Activated naive CD8-positive, alpha-beta T cell (primary cell): Measurements from ENCODE around the gene ANKRD23.
A peak's percentile ranks its signal among the peaks of the same experiment; 100 is the strongest.

Source experiments
- H3K27ac Mint-ChIP-seq: one replicate; pipeline ENCODE4 v1.8.0; 2021; ENCODE audit warnings: mixed read lengths
- H3K27me3 Mint-ChIP-seq: one replicate; pipeline ENCODE4 v1.8.0; 2021; ENCODE audit warnings: mixed read lengths
- H3K36me3 Mint-ChIP-seq: one replicate; pipeline ENCODE4 v1.8.0; 2021; ENCODE audit warnings: mixed read lengths
- H3K4me1 Mint-ChIP-seq: one replicate; pipeline ENCODE4 v1.8.0; 2021; ENCODE audit warnings: low read depth, mixed read lengths
- H3K4me3 Mint-ChIP-seq: one replicate; pipeline ENCODE4 v1.8.0; 2021; ENCODE audit warnings: mild to moderate bottlenecking, mixed read lengths
- H3K9me3 Mint-ChIP-seq: one replicate; pipeline ENCODE4 v1.8.0; 2021; ENCODE audit warnings: low read depth, mixed read lengths

ANKRD23 gene

DNA sequence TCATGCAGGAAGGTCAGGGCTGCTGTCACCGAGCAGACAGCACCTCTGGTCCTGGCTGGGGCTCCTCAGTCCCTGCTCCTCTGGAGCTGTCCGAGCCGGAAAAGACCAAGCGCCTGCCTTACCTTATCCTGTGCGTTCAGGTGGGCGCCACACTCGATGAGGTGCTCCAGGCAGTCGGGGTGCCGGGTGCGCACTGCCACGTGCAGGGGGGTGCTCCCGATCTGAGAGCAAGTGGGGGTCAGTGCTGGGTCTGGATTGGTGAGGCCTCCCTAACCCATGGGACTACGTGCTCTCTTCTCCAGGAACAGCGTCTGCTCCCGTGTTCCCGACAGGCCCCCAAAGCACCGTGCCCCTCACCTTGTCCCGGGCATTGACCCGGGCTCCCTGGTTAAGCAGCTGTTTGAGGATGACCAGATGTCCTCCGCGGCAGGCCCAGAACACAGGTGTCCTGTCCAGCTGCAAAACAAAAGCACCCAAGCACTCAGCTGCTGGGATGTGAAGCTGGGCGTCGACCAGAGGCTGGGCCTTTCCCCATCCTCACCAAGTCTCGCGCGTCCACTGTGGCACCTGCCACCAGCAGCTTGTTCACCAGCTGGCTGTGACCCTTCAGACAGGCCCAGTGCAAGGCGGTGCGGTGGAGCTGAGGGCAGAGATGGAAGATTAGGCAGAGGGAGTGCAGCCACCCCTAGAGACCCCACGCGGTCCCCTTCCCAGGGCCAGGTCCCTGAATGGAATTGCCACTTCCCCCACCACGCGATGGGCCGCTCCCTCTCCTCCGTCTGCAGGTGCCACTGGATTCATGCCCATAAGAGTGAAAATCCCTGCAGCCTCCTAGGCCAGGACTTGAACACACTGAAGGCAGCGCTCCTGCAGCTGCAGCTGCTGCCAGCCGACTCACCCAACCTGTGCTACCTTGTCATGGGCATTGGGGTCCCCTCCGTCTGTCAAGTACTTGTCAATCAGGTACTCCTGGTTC, 3.7 kb downstream of the ANKRD23 start:
- no peak overlapping the region for H3K27ac Mint-ChIP-seq
- no peaks in the 10 kb centered on the region for H3K36me3 Mint-ChIP-seq
- no peaks in the 10 kb centered on the region for H3K9me3 Mint-ChIP-seq
- peaks cover 11% of the 10 kb centered on the region for H3K4me1 Mint-ChIP-seq
- peak overlapping the region; percentile 40 for H3K4me3 Mint-ChIP-seq
- H3K27me3 Mint-ChIP-seq: no peaks in the 10 kb centered on the region

GRCh38 chr2:96839293-96839874, 4.4 kb downstream of the ANKRD23 start:
- Mint-ChIP-seq H3K27ac (peak overlapping the region; percentile 50), H3K27me3 (no peaks in the 10 kb centered on the region), H3K36me3 (no peaks in the 10 kb centered on the region), H3K9me3 (no peaks in the 10 kb centered on the region), H3K4me1 (peaks cover 11% of the 10 kb centered on the region), H3K4me3 (peak overlapping the region; percentile 46)

GRCh38 chr2:96838345-96839292, 5.2 kb downstream of the ANKRD23 start:
- no peaks in the 10 kb centered on the region for H3K9me3 Mint-ChIP-seq
- peaks cover 11% of the 10 kb centered on the region for H3K4me1 Mint-ChIP-seq
- peak overlapping the region; percentile 50 for H3K27ac Mint-ChIP-seq
- no peaks in the 10 kb centered on the region for H3K27me3 Mint-ChIP-seq
- H3K4me3 Mint-ChIP-seq: peak overlapping the region; percentile 46
- H3K36me3 Mint-ChIP-seq: no peaks in the 10 kb centered on the region

DNA sequence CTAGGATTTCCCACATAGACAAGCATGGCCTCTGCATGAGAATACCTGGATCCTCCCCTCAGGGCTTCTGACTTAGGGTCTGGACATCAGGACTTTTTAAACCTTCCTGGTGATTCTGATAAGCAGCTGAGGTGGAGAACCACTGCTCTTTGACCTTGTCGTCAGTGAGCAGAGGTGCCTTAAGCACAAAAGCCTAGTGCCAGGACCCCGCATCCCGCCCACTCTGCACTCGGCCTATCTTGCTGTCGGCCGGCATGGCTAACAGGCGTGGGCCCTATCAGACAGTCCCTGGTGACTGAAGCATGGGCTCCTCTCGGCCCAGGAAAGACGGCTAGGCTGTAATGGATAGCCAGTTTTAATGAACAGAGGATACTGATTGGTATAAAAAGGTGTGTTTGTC, 6.2 kb downstream of the ANKRD23 start:
- no peak overlapping the region for H3K27ac Mint-ChIP-seq
- H3K4me3 Mint-ChIP-seq: no peak overlapping the region
- no peaks in the 10 kb centered on the region for H3K27me3 Mint-ChIP-seq
- peaks cover 11% of the 10 kb centered on the region for H3K4me1 Mint-ChIP-seq
- H3K9me3 Mint-ChIP-seq: no peaks in the 10 kb centered on the region
- no peaks in the 10 kb centered on the region for H3K36me3 Mint-ChIP-seq

DNA sequence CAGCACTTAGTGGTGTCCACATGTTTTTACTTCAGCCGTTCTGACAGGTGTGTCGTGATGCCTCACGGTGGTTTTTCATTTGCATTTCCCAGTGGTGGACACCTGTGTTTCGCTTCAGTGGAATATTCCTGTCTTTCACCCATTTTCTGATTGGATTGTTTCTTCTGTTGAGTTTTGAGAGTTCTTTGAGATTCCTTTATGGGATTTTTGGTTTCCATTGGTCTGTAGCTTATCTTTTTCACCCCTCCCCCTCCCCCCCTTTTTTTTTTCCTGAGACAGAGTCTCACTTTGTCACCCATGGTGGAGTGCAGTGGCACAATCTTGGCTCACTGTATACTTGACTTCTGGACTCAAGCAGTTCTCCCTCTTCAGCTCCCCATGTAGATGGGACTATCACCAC, 8.0 kb downstream of the ANKRD23 start:
- Mint-ChIP-seq H3K27me3 (no peaks in the 10 kb centered on the region), H3K4me1 (peaks cover 9% of the 10 kb centered on the region), H3K27ac (no peak overlapping the region), H3K36me3 (no peaks in the 10 kb centered on the region), H3K9me3 (no peaks in the 10 kb centered on the region), H3K4me3 (no peak overlapping the region)

DNA sequence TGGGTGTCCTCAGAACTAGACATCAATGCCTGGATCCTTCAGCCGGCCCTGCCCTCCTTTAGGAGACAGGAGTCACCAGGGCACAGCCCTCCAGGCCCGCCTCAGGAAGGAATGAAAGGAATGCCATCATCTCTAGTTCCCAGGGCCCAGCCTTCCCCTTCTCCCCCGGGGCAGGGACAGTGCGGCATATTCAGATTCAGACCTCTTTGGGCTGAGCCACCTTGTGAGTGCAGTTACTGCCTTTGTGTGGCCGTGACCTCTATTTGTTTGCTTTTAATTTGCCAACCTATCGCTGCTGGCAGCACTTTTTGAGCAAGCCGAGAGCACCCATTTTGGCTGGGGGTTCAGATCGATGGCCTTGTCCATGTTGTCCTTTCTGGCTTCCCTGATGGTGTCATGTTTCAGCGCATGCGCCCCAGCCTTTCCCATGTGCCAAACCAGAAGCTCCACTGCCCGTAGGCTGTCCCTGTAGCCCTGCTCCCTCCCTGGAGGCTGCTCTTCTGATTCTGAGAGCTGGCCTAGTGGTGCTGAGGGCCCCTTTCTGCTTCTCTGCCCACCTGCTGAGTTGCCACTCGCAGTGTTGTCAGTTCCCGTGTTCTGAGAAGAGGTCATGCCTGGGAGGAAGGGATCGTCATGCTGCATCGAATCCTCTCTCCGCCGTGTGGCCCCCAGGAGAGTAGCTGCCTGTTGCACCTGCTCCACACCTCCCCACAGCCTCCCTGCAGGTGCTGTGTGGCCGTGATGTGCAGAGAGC, 10.9 kb downstream of the ANKRD23 start:
- Mint-ChIP-seq H3K4me3 (no peak overlapping the region), H3K36me3 (no peaks in the 10 kb centered on the region), H3K27me3 (no peaks in the 10 kb centered on the region), H3K4me1 (no peaks in the 10 kb centered on the region), H3K9me3 (no peaks in the 10 kb centered on the region), H3K27ac (no peak overlapping the region)

GRCh38 chr2:96832408-96832753, 11.4 kb downstream of the ANKRD23 start:
- no peaks in the 10 kb centered on the region for H3K27me3 Mint-ChIP-seq
- H3K36me3 Mint-ChIP-seq: no peaks in the 10 kb centered on the region
- H3K27ac Mint-ChIP-seq: no peak overlapping the region
- no peaks in the 10 kb centered on the region for H3K4me1 Mint-ChIP-seq
- H3K4me3 Mint-ChIP-seq: no peak overlapping the region
- H3K9me3 Mint-ChIP-seq: no peaks in the 10 kb centered on the region

DNA sequence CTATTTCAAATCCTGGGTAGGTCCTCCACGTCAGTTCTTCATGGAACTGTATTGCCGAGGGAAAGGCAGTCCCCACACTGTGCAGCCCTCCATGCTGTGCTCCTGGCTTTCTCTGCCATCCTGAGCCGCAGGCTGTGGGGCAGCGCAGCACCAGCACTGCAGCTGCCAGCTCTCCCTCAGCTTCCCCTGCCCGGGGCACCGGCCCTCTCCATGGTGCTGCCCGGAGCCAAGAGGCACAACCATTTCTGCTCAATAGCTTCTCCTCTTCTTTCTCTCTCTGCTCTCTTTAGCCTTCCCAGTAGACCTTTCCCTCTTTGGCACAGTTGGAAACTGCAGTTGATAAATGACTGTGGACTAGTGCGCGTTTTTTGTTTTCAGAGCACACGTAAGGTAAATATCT, 12.1 kb downstream of the ANKRD23 start:
- Mint-ChIP-seq H3K4me1 (no peaks in the 10 kb centered on the region), H3K4me3 (no peak overlapping the region), H3K9me3 (no peaks in the 10 kb centered on the region), H3K36me3 (no peaks in the 10 kb centered on the region), H3K27ac (no peak overlapping the region), H3K27me3 (no peaks in the 10 kb centered on the region)

GRCh38 chr2:96830044-96830562, 13.7 kb downstream of the ANKRD23 start:
- Mint-ChIP-seq H3K36me3 (no peaks in the 10 kb centered on the region), H3K27ac (peak overlapping the region; percentile 25), H3K4me3 (no peak overlapping the region), H3K4me1 (no peaks in the 10 kb centered on the region), H3K9me3 (no peaks in the 10 kb centered on the region), H3K27me3 (no peaks in the 10 kb centered on the region)

DNA sequence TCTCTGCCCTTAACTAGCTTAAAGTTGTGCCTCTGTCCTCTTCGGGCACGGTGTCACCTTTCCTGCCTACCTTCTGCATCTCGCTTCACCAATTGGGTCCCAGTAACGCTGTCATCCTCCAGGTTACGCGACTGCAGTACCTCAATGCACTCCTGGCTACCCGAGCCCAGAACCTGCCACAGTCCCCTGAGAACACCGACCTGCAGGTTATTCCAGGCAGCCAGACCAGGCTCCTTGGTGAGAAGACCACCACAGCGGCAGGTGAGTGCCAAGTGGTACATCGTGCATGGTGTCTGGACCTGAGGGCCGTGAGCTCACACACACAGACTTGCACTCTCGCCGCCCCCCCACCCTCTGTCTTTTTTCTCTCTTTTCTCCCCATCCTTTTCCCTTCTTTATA, 14.9 kb downstream of the ANKRD23 start:
- H3K27me3 Mint-ChIP-seq: no peaks in the 10 kb centered on the region
- no peaks in the 10 kb centered on the region for H3K36me3 Mint-ChIP-seq
- no peaks in the 10 kb centered on the region for H3K9me3 Mint-ChIP-seq
- H3K4me3 Mint-ChIP-seq: no peak overlapping the region
- H3K27ac Mint-ChIP-seq: no peak overlapping the region
- peaks cover 3% of the 10 kb centered on the region for H3K4me1 Mint-ChIP-seq

- H3K36me3 Mint-ChIP-seq: no peaks in the 10 kb centered on the region
- peaks cover 3% of the 10 kb centered on the region for H3K4me1 Mint-ChIP-seq
- no peak overlapping the region for H3K4me3 Mint-ChIP-seq
- no peaks in the 10 kb centered on the region for H3K27me3 Mint-ChIP-seq
- no peak overlapping the region for H3K27ac Mint-ChIP-seq
- H3K9me3 Mint-ChIP-seq: no peaks in the 10 kb centered on the region
Observed at GRCh38 chr2:96828436-96828835, 15.4 kb downstream of the ANKRD23 start.

DNA sequence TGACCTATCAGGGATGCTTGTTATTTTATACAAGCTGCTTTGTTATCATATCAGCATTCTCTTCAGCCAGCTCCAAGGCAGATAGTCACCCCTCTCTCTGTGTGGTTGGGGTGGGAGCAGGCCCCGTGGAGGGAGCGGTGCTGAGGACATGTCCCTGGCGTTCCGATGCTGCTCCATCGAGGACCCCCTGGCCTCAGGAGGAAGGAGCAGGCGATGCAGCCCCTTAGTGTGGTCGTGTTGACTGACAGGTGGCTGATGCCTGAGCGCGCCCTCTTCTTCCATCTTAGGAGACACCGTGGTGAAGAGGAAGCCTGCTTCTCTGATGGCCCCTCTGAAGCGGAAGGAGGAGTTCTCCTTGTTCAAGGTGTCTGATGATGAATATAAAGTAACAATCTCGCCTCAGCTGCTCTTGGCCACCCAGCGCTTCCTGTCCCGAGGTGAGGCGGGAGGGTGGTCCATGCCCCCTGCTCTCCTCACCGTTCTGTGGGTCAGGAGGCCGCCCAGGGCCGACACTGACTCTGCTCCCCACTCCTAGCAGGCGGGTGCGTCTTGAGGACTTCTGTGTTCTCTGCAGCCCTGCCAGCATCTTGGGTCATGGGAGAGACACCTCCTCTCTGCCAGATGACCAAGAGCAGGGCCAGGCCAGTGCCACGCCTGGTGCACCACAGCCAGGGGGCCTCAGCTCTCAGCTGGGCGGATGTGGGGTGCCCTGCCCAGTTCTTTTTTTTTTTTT, 17.1 kb downstream of the ANKRD23 start:
- Mint-ChIP-seq H3K4me1 (peaks cover 7% of the 10 kb centered on the region), H3K36me3 (no peaks in the 10 kb centered on the region), H3K27ac (no peak overlapping the region), H3K9me3 (no peaks in the 10 kb centered on the region), H3K27me3 (no peaks in the 10 kb centered on the region), H3K4me3 (no peak overlapping the region)

- Mint-ChIP-seq H3K4me3 (no peak overlapping the region), H3K36me3 (no peaks in the 10 kb centered on the region), H3K4me1 (peaks cover 23% of the 10 kb centered on the region), H3K27me3 (no peaks in the 10 kb centered on the region), H3K27ac (no peak overlapping the region), H3K9me3 (no peaks in the 10 kb centered on the region)
Observed at GRCh38 chr2:96825057-96825456, 18.8 kb downstream of the ANKRD23 start.
